HG02623 (cell line): ENCODE measurements around the gene NFE2L2.
"Not testable (repeated sequence)": the region's sequence is repeated elsewhere in the genome, so short reads cannot be mapped to it uniquely, and the experiment has no call there.

Experiments used
- ATAC-seq: cut with Tn5 transposase; IDR thresholded peaks from one replicate; pipeline ENCODE4 v1.9.1; 2021; ENCODE audit warnings: moderate library complexity; ENCODE audit not compliant: unreplicated experiment

Gene NFE2L2

DNA sequence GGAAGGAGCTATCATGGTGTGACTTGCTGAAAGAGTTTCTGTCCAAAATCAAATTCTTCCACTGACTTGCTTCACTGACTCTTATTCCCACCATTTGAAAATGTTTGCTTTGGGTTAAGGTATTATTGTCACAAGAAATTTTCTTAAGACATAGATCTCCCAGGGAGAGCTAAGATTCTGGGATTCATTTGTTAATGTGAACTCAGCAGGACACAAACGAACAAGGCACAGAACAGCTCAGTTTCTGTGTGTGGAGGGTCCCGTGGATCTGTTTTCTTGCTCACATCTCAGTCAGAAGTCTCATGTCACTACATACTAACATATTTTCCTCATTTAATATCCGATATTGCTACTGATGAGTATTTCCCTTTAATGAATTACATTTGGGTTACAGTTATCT lies 60.1 kb downstream of the NFE2L2 start:
- ATAC-seq, result no peak

DNA sequence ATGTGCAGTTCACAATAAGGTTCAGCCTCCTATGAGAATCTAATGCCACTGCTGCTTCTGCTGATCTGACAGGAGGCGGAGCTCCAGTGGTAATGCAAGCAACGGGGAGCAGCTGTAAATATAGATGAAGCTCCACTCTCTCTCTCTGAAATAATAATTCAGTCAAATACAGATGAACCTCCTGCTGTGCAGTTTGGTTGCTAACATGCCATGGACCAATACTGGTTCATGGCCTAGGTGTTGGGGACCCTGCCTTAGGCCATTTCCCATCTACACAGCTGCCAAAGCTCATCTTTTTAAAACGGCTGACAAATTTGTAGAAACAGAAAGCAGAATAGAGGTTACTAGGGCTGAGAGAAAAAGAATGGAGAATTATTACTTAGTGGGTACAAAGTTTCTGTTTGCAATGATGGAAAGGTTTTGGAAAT lies 62.6 kb downstream of the NFE2L2 start:
- ATAC-seq, result no peak

DNA sequence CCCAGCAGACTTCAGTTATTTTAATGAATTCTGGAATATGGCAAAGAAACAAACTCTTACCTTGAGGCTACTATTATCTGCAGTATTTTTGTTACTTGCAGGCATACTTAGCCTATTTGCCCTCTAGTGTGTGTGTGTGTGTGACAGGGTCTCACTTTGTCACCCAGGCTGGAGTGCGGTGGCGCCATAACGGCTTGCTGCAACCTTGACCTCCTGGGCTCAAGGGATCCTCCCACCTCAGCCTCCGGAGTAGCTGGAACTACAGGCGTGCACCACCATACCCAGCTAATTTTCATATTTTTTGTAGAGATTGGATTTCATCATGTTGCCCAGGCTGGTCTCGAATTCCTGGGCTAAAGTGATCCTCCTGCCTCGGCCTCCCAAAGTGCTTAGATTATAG lies 64.1 kb downstream of the NFE2L2 start:
- ATAC-seq, result not testable (repeated sequence)

DNA sequence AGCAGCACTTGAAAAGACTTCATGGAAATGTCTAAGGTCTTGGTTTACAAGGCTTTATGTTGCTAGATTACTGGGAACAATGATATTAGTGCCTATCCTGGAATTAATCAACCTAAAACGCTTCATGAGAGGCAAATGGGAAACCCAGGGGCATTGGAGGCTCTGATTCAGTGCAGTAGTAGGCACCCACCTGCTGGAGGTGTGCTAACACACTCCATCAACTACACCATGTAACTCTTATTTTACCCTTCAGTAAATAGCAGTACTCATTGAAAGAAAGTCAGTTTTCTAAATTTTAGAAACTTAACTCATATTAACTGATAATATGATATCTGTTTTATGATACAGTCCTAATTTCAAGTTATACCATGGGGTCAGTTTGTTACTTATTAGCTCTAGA lies 69.3 kb downstream of the NFE2L2 start:
- no peak for ATAC-seq

DNA sequence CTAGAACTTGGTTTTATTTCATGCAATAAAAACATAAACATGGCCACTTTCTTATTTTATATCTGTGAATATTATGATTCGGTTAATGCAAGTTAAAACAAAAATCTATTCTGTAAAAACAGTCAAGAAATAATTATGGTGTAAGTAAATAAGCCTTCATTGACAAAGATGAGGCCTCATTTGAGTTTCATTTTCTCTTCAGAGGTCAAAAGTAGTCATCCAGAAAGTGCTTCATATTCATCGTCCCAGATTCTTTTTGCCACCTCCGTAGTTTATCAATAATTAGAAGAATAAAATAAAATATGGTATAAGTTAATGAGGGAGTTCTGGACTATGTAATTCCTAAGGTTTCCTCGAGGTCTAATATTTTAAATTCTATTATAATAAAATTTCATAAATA lies 71.3 kb downstream of the NFE2L2 start:
- ATAC-seq, result no peak

DNA sequence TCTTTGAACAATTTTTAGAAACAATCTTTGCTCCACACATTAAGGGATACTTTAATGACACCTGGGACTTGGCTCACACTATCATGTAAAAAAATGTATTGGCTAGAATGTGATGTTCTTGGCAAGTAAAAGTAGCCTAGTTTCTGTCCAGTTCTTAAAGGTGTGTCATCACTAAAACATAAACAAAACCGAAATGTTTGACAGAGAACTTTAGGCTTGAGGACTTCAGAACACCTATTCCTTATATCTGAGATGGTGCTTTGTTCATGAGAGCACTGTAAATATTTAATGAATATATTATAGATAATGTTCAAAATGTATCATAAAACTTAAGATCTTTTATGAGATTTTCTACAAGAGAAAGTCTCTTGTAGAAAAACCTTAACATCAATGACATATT lies 71.7 kb downstream of the NFE2L2 start:
- no peak for ATAC-seq

DNA sequence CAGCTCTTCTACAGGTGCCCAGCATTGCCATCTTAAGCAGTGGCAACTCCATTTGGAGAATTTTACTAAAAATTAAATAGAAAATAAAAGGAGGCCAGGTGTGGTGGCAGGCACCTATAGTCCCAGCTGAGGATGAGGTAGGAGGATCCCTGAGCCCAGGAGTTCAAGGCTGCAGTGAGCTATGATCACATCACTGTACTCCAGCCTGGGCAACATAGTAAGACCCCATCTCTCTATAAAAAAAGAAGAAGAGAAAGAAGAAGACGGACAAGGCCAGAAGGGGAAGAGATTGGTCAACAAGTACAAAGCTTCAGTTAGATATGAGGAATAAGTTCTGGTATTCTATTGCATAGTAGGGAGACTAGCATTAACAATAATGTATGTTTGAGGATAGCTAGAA lies 73.6 kb downstream of the NFE2L2 start:
- ATAC-seq, result no peak

DNA sequence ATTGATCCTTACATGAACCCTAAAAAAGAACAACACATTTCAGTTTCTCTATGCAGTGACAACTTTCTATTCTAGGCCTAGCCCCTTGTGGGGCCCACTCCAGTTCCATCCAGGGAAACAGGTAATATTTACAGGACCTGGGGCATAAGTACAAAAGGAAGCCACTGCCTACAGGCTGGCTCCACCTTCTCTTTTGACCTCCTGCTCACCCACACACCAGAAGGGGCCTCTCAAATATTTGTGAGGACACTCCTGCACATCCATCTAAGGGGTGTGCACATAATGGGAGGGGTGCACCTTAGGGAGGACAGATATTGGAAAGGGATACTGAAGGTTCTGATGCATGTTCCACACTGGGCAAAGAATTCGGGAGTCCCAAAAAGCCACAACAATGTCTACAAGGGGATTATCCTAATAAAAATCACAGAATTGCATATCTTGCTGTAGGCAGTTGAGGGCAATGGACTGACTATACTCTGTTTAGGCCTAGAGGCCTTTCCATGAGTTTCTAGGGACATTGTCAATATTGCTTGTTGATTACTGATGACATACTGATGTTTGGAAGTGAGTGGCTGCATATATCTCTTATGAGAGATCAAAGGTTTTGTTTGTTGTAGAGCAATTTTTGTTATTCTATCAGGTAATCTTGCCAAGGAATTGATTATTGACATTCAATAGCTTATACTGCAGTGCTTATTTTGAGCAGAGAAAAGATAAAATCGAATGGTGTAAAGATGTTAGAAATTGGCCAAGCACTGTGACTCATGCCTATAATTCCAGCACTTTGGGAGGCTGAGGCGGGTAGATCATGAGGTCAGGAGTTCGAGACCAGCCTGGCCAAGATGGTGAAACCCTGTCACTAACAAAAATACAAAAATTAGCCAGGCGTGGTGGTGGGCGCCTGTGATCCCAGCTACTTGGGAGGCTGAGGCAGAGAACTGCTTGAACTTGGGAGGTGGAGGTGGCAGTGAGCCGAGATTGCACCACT lies 75.8 kb downstream of the NFE2L2 start:
- ATAC-seq, result no peak

DNA sequence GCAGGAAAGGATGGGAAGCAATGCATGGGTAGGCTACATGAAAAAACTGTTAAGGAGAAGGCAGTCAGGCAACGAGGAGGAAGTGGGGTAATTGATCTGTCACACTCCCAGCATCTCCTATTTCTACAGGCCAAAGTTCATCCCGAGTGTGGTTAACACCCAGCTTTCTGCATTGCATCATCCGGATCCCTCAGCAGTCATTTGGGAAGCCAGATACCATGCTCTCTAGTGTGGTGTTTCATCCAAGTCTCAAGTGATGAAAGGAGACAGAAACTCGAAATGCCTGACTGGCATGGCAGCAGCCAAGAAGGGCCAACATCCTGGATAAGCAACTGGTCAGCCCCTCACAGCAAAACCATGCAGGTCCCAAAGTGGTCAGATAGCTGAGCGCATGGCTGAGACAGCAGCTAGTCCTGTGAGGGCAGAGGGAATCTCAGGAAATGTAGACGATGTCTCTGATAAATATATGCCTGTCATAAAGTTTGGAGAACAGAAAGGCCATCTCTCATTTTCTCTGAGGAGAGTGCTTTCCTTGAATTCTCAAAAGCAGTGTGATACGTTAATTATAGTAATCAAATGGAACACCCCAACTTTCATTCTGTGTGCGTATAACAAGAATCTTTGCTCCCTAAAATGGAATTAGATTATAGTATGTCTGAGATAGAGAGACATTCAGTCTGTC lies 76.8 kb downstream of the NFE2L2 start:
- no peak for ATAC-seq

DNA sequence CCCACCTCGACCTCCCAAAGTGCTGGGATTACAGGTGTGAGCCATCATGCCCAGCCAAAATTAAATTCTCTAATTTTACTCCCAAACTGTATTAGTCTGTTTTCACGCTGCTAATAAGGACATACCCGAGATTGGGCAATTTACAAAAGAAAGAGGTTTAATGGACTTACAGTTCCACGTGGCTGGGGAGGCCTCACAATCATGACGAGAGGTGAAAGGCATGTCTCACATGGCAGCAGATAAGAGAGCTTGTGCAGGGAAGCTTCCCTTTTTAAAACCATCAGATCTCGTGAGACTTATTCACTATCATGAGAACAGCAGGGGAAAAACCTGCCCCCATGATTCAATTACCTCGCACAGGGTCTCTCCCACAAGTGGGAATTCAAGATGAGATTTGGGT lies 78.5 kb downstream of the NFE2L2 start:
- ATAC-seq, result not testable (repeated sequence)

DNA sequence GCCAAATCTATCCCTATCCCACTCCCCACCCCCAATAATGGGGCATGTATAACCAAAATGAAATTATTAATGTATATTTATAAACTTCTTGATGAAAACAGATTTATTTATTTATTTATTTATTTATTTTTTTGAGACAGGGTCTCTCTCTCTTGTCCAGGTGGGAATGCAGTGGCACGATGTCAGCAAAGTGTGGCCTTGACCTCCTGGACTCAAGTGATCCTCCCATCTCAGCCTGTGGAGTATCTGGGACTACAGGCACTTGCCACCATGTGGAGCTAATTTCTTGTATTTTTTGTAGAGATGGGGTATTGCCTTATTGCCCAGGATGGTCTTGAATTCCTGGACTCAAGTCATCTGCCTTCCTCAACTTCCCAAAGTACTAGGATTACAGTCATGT lies 79.9 kb downstream of the NFE2L2 start:
- ATAC-seq, result no peak

DNA sequence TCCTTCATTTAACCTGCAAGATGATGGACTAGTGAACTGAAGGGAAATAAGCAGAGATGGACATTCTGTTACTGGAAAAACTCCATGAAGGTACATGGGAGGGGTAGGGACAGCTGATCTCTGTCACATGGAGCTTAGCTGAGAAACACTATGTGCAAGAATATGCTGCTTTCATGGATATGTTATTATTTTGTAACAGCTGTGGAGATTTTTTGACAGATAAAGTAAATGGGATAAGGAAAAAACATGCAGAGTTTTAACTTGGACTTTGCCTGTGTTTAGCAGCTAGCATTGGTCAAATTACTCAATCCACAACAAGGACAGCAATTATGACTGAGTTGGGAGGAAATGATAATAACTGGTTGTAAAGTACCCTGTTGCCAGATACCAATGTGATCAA lies 80.7 kb downstream of the NFE2L2 start:
- no peak for ATAC-seq
